CD4-positive, alpha-beta T cell treated with Interleukin-4 for 4 hours (primary cell): Measurements from ENCODE around the gene MEMO1.
"Not testable (repeated sequence)": the region's sequence is repeated elsewhere in the genome, so short reads cannot be mapped to it uniquely, and the experiment has no call there.

Experiments
- DNase-seq: peaks from one replicate; pipeline ENCODE4 v3.0.0-alpha.2; 2020

The MEMO1 gene

GRCh38 chr2:31997653-31998052 is 13.2 kb downstream of the MEMO1 start:
- no peak for DNase-seq

GRCh38 chr2:31996571-31997150 is 14.1 kb downstream of the MEMO1 start:
- DNase-seq: no peak

GRCh38 chr2:31992934-31993333 is 17.9 kb downstream of the MEMO1 start:
- no peak for DNase-seq

GRCh38 chr2:31992025-31992579 is 18.7 kb downstream of the MEMO1 start:
- DNase-seq: no peak

- no peak for DNase-seq
These were observed 20.9 kb downstream of the MEMO1 start for GRCh38 chr2:31989946-31990345.

GRCh38 chr2:31987454-31988220 is 23.2 kb downstream of the MEMO1 start:
- DNase-seq: no peak

- DNase-seq: no peak
These were observed 23.9 kb downstream of the MEMO1 start for GRCh38 chr2:31986906-31987305.

GRCh38 chr2:31983762-31984467 is 26.9 kb downstream of the MEMO1 start:
- no peak for DNase-seq

- peak; percentile 27 for DNase-seq
These were observed 30.0 kb downstream of the MEMO1 start for GRCh38 chr2:31980674-31981356.

GRCh38 chr2:31979956-31980355 is 30.9 kb downstream of the MEMO1 start:
- no peak for DNase-seq

- no peak for DNase-seq
These were observed 31.8 kb downstream of the MEMO1 start for GRCh38 chr2:31979018-31979417.

GRCh38 chr2:31978436-31978835 is 32.4 kb downstream of the MEMO1 start:
- no peak for DNase-seq

- no peak for DNase-seq
These were observed 37.1 kb downstream of the MEMO1 start for GRCh38 chr2:31973665-31974064.

GRCh38 chr2:31972059-31972458 is 38.7 kb downstream of the MEMO1 start:
- no peak for DNase-seq

- DNase-seq: no peak
These were observed 41.6 kb downstream of the MEMO1 start for GRCh38 chr2:31969178-31969577.

GRCh38 chr2:31967790-31968189 is 43.0 kb downstream of the MEMO1 start:
- no peak for DNase-seq

GRCh38 chr2:31966402-31966801 is 44.4 kb downstream of the MEMO1 start:
- not testable (repeated sequence) for DNase-seq

- no peak for DNase-seq
These were observed 45.7 kb downstream of the MEMO1 start for GRCh38 chr2:31965094-31965493.

- DNase-seq: no peak
These were observed 47.9 kb downstream of the MEMO1 start for GRCh38 chr2:31962757-31963361.

GRCh38 chr2:31958140-31958717 is 52.6 kb downstream of the MEMO1 start:
- peak; percentile 18 for DNase-seq

GRCh38 chr2:31957354-31958139 is 53.3 kb downstream of the MEMO1 start:
- no peak for DNase-seq
